OCI-M2 (cell line): ENCODE data around the gene KLK7.
"Not testable (repeated sequence)": the region's sequence is repeated elsewhere in the genome, so short reads cannot be mapped to it uniquely, and the experiment has no call there.

Experiments used
- DNase-seq: peaks from one replicate; lab custom pipeline; 2025; ENCODE audit not compliant: unreplicated experiment; lab: John Stamatoyannopoulos, UW

The KLK7 gene

GRCh38 chr19:51012661-51013190 is 29.0 kb upstream of the KLK7 start:
- DNase-seq = no peak

- no peak for DNase-seq
These were observed 26.5 kb upstream of the KLK7 start for GRCh38 chr19:51010066-51010795.

- no peak for DNase-seq
These were observed 25.6 kb upstream of the KLK7 start for GRCh38 chr19:51009061-51009891.

- DNase-seq = no peak
These were observed 23.8 kb upstream of the KLK7 start for GRCh38 chr19:51007488-51007887.

GRCh38 chr19:51006406-51006805 is 22.7 kb upstream of the KLK7 start:
- DNase-seq = no peak

- DNase-seq = no peak
These were observed 21.5 kb upstream of the KLK7 start for GRCh38 chr19:51005248-51005647.

- DNase-seq = no peak
These were observed 19.6 kb upstream of the KLK7 start for GRCh38 chr19:51003316-51003715.

- no peak for DNase-seq
These were observed 19.0 kb upstream of the KLK7 start for GRCh38 chr19:51002542-51003311.

- no peak for DNase-seq
These were observed 18.4 kb upstream of the KLK7 start for GRCh38 chr19:51002089-51002532.

GRCh38 chr19:51001515-51001914 is 17.8 kb upstream of the KLK7 start, which contains the start of gene KLK8:
TSS of gene KLK8 (minus strand) at chr19:51001604. CDS start at chr19:51001167, 437 bp downstream.
- no peak for DNase-seq

GRCh38 chr19:51000981-51001380 is 17.3 kb upstream of the KLK7 start:
- DNase-seq = no peak

GRCh38 chr19:51000426-51000825 is 16.7 kb upstream of the KLK7 start:
- DNase-seq = no peak

- DNase-seq = no peak
These were observed 15.0 kb upstream of the KLK7 start for GRCh38 chr19:50998686-50999085.

GRCh38 chr19:50998061-50998460 is 14.3 kb upstream of the KLK7 start:
- no peak for DNase-seq

- DNase-seq = no peak
These were observed 10.4 kb upstream of the KLK7 start for GRCh38 chr19:50994129-50994528.

GRCh38 chr19:50992666-50993035 is 8.9 kb upstream of the KLK7 start:
- no peak for DNase-seq

GRCh38 chr19:50984416-50984815 is 699 bp upstream of the KLK7 start:
- not testable (repeated sequence) for DNase-seq

GRCh38 chr19:50982186-50982585 is 1.5 kb downstream of the KLK7 start:
- no peak for DNase-seq

- no peak for DNase-seq
These were observed 2.0 kb downstream of the KLK7 start for GRCh38 chr19:50981587-50982146.

- DNase-seq = no peak
These were observed 3.5 kb downstream of the KLK7 start for GRCh38 chr19:50980208-50980607.

- no peak for DNase-seq
These were observed 4.0 kb downstream of the KLK7 start for GRCh38 chr19:50979758-50980157.
